Lung (tissue), 12 donors: ENCODE results near the gene TRIOBP. TPM values are rescaled to one million over a fixed set of nuclear protein-coding genes. Genes with fewer than 3 reads are reported as not detected.

ENCODE experiments used
- ATAC-seq: fragments of 200-7000 bp; cut with Tn5 transposase; one replicate; pipeline ENCODE4 v1.9.1; 2020; ENCODE audit warnings: moderate number of reproducible peaks; ENCODE audit not compliant: insufficient read depth, low FRiP score
- DNase-seq, 3 donors: peaks; one replicate each; pipeline ENCODE4 v3.0.0-alpha.2; 2013 to 2017
- H3K27ac ChIP-seq, 2 donors: one replicate each; pipeline ENCODE4 v1.5.1; 2013; ENCODE audit warnings: mild to moderate bottlenecking in 2 of 2, moderate library complexity in 2 of 2, control low read depth in 1 of 2, inconsistent platforms in 1 of 2, low read depth in 1 of 2, low read length in 1 of 2
- H3K27me3 ChIP-seq, 3 donors: one replicate each; pipeline ENCODE4 v1.5.1; 2013; ENCODE audit warnings: low read length in 2 of 3; ENCODE audit not compliant: control insufficient read depth in 3 of 3, insufficient read depth in 3 of 3
- H3K36me3 ChIP-seq, 4 donors: one replicate each; pipeline ENCODE4 v1.5.1; 2013; ENCODE audit warnings: low read length in 4 of 4, mild to moderate bottlenecking in 1 of 4, moderate library complexity in 1 of 4; ENCODE audit not compliant: control insufficient read depth in 4 of 4, insufficient read depth in 4 of 4
- H3K4me1 ChIP-seq, 5 donors: one replicate each; pipeline ENCODE4 v1.5.1; 2013; ENCODE audit warnings: low read length in 5 of 5, mild to moderate bottlenecking in 2 of 5, moderate library complexity in 1 of 5; ENCODE audit not compliant: control insufficient read depth in 5 of 5, insufficient read depth in 5 of 5
- H3K4me3 ChIP-seq: one replicate; pipeline ENCODE4 v1.5.1; 2013; ENCODE audit warnings: mild to moderate bottlenecking, control low read depth, moderate library complexity
- H3K9ac ChIP-seq, 2 donors: one replicate each; pipeline ENCODE4 v1.5.1; 2013; ENCODE audit warnings: low read length in 2 of 2, control low read depth in 1 of 2; ENCODE audit not compliant: insufficient read depth in 1 of 2
- H3K9me3 ChIP-seq, 4 donors: one replicate each; pipeline ENCODE4 v1.5.1; 2013; ENCODE audit warnings: low read length in 3 of 4, mild to moderate bottlenecking in 1 of 4, moderate library complexity in 1 of 4; ENCODE audit not compliant: control insufficient read depth in 4 of 4, insufficient read depth in 3 of 4
- WGBS, 2 donors: extraction: QIAGEN DNeasy Blood & Tissue Kit; methylation state at CpG; one replicate each; pipeline ENCODE4 v1.1.7; 2013; 5-methylcytosine and 5-hydroxymethylcytosine counted together
- polyA plus RNA-seq, 2 donors: library from polyadenylated mRNA; stranded (reverse); fragments of 200-250 nt; gene quantifications; one replicate each; pipeline ENCODE4 v1.2.1, GENCODE V29; 2013
- total RNA-seq, 2 donors: library from RNA; depleted of rRNA in 1 of 2; stranded (reverse); fragments of >200 nt in 1 of 2; gene quantifications; one replicate each; pipeline ENCODE4 v1.2.1, GENCODE V29; 2014 to 2021
- TF ChIP-seq, protein P1 (sequence below): IDR thresholded peaks from 2 replicates; pipeline ENCODE4 v1.5.1; 2012; ENCODE audit warnings: mild to moderate bottlenecking; ENCODE audit errors: control extremely low read depth, extremely low read depth
- donor health status: control.
- donor health status: control.
- donor health status: Bipolar disorder and iron deficiency.
- donor health status: healthy.
- donor health status: DM: yes; HTN: yes; CAD: no.

TRIOBP gene
- total and polyA plus RNA-seq, 4 donors = 37.1 to 105 (median 85.0) TPM

DNA sequence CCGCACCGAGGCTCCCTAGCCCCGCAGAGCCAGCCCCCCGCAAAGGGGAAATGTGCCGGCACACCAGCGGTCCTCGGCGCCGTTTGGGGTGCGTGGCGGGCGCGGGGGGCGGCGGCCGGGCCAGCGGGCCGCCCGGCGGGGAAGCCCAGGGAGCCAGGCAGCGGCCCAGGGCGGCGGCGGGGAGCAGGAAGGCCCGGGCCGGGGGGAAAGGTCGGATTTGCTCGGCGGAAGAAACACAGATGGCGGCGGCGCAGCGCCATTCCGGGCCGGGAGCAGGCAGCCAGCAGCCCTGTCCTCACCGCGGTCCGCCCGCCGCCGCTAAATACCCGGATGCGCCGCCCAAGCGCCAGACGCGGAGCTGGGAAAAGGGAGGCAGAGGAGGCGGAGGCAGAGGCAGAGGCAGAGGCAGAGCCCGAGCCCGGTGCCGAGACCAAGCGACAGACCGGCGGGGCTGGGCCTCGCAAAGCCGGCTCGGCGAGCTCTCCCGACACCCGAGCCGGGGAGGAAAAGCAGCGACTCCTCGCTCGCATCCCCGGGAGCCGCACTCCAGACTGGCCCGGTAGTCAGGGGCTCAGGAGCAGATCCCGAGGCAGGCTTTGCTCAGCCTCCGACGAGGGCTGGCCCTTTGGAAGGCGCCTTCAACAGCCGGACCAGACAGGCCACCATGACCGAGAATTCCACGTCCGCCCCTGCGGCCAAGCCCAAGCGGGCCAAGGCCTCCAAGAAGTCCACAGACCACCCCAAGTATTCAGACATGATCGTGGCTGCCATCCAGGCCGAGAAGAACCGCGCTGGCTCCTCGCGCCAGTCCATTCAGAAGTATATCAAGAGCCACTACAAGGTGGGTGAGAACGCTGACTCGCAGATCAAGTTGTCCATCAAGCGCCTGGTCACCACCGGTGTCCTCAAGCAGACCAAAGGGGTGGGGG lies 108.3 kb downstream of the TRIOBP start:
- ATAC-seq (peak; percentile 48), DNase-seq (peak; percentile 91 to 96 (median 94))
- Histone ChIP-seq H3K9me3 (no peaks in the 10 kb centered on the region), H3K27me3 (no peaks in the 10 kb centered on the region), H3K9ac (peak overlapping the region; percentile 63 to 89), H3K27ac (peak overlapping the region; percentile 90 to 95), H3K4me1 (peaks cover 0 to 33% (median 13%) of the 10 kb centered on the region in 5 donors), H3K4me3 (peak overlapping the region; percentile 60), H3K36me3 (peaks cover 0 to 3% (median 0%) of the 10 kb centered on the region in 4 donors)
- WGBS, 2 donors = 2 to 3% methylated on average over 78 to 87 of the region's 87 CpGs
- TF ChIP-seq, protein P1, sequence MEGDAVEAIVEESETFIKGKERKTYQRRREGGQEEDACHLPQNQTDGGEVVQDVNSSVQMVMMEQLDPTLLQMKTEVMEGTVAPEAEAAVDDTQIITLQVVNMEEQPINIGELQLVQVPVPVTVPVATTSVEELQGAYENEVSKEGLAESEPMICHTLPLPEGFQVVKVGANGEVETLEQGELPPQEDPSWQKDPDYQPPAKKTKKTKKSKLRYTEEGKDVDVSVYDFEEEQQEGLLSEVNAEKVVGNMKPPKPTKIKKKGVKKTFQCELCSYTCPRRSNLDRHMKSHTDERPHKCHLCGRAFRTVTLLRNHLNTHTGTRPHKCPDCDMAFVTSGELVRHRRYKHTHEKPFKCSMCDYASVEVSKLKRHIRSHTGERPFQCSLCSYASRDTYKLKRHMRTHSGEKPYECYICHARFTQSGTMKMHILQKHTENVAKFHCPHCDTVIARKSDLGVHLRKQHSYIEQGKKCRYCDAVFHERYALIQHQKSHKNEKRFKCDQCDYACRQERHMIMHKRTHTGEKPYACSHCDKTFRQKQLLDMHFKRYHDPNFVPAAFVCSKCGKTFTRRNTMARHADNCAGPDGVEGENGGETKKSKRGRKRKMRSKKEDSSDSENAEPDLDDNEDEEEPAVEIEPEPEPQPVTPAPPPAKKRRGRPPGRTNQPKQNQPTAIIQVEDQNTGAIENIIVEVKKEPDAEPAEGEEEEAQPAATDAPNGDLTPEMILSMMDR = no peak

DNA sequence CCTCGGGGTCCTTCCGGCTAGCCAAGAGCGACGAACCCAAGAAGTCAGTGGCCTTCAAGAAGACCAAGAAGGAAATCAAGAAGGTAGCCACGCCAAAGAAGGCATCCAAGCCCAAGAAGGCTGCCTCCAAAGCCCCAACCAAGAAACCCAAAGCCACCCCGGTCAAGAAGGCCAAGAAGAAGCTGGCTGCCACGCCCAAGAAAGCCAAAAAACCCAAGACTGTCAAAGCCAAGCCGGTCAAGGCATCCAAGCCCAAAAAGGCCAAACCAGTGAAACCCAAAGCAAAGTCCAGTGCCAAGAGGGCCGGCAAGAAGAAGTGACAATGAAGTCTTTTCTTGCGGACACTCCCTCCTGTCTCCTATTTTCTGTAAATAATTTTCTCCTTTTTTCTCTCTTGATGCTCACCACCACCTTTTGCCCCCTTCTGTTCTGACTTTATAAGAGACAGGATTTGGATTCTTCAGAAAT lies 109.0 kb downstream of the TRIOBP start:
- TF ChIP-seq, protein P1 = no peak
- Histone ChIP-seq H3K4me1 (peaks cover 0 to 33% (median 13%) of the 10 kb centered on the region in 5 donors), H3K27me3 (no peaks in the 10 kb centered on the region), H3K27ac (peak overlapping the region; percentile 90 to 95), H3K4me3 (peak overlapping the region; percentile 60), H3K36me3 (peaks cover 0 to 3% (median 0%) of the 10 kb centered on the region in 4 donors), H3K9ac (peak overlapping the region; percentile 63 to 89), H3K9me3 (no peaks in the 10 kb centered on the region)
- WGBS, 2 donors = 30 to 31% methylated on average over 10 of the region's 10 CpGs
- DNase-seq = peak in 1 of 3 donors; percentile 21
- ATAC-seq = no peak

DNA sequence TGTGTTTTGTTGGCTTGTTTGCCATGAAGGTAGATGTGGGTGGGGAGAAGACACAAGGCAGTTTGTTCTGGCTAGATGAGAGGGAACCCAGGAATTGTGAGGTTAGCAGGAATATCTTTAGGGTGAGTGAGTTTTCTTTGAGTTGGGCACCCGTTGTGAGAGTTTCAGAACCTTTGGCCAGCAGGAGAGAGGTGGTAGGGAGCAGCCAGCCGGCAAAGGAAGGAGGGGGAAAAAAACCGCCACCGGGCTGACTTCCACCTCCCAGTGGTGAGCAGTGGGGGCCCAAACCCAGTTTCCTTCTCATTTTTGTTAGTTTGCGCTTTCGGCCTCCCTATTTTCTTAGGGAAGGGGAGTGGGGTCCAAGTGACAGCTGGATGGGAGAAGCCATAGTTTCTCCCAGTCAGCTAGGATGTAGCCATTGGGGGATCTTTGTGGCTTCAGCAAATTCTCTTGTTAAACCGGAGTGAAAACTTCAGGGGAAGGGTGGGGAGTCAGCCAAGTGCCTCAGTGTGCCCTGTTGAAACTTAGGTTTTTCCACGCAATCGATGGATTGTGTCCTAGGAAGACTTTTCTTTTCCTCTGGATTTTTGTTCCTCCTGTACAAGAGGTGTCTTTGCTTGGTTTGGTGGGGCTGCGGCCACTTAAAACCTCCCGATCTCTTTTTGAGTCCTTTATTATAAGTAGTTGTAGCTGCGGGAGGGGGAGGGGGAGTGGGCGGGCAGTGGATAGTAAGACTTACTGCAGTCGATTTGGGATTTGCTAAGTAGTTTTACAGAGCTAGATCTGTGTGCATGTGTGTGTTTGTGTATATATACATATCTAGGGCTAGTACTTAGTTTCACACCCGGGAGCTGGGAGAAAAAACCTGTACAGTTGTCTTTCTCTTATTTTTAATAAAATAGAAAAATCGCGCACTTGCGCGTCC lies 109.8 kb downstream of the TRIOBP start:
- peaks cover 0 to 33% (median 13%) of the 10 kb centered on the region in 5 donors for H3K4me1 ChIP-seq
- no peak for ATAC-seq
- no peaks in the 10 kb centered on the region for H3K27me3 ChIP-seq
- peak overlapping the region; percentile 43 to 89 for H3K9ac ChIP-seq
- WGBS, 2 donors = 2 to 3% methylated on average over 19 of the region's 19 CpGs
- H3K36me3 ChIP-seq = peaks cover 0 to 3% (median 0%) of the 10 kb centered on the region in 4 donors
- H3K4me3 ChIP-seq = peak overlapping the region; percentile 19
- DNase-seq = peak; percentile 50 to 67 (median 57)
- H3K27ac ChIP-seq = peak overlapping the region; percentile 74 to 90
- no peaks in the 10 kb centered on the region for H3K9me3 ChIP-seq
- TF ChIP-seq, protein P1 = no peak
